C4-2B (cell line): Measurements from ENCODE around the gene OSBP.

Experiments
- H3K27ac ChIP-seq: fragments of 450-650 bp; 2 replicates; pipeline ENCODE4 v1.5.1; 2017
- ZFX ChIP-seq: fragments of 450-650 bp; IDR thresholded peaks from 2 replicates; pipeline ENCODE4 v1.6.1; 2017
- TF ChIP-seq, protein P1 (sequence below): fragments of 450-650 bp; conservative IDR thresholded peaks from 2 replicates; pipeline ENCODE4 v1.5.1; 2017; ENCODE audit warnings: mild to moderate bottlenecking

OSBP gene

DNA sequence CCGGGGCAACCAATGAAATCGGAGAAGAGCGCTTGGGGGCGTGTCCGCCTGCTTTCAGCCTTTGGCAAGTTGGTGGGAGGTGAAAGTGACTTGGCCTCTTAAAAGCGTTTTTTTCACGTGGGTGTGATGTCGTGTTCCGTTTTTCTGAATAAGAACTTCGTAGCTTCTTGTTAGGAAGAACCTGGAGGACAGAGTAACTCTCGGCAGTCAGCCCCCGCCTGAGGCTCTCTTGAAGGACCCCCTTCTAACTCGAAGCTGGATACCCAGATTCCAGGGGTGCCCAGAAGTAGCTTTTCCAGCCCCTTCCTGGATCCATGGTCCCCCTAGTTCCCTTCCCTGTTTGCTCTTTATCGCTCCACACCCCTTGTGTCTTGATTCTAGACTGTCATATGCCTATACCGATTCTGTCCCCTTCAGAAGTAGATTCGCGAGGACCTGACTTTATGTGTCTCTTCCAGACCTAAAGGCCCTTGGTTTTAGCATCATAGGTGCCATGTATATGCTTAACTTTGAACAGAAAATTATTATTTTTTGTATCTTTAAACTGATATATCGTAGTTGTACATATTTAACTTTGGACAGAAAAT lies 915 bp upstream of the OSBP start:
- TF ChIP-seq ZFX, result no peak
- TF ChIP-seq, protein P1, sequence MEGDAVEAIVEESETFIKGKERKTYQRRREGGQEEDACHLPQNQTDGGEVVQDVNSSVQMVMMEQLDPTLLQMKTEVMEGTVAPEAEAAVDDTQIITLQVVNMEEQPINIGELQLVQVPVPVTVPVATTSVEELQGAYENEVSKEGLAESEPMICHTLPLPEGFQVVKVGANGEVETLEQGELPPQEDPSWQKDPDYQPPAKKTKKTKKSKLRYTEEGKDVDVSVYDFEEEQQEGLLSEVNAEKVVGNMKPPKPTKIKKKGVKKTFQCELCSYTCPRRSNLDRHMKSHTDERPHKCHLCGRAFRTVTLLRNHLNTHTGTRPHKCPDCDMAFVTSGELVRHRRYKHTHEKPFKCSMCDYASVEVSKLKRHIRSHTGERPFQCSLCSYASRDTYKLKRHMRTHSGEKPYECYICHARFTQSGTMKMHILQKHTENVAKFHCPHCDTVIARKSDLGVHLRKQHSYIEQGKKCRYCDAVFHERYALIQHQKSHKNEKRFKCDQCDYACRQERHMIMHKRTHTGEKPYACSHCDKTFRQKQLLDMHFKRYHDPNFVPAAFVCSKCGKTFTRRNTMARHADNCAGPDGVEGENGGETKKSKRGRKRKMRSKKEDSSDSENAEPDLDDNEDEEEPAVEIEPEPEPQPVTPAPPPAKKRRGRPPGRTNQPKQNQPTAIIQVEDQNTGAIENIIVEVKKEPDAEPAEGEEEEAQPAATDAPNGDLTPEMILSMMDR, result no peak
- H3K27ac ChIP-seq, result peak overlapping the region; percentile 90

DNA sequence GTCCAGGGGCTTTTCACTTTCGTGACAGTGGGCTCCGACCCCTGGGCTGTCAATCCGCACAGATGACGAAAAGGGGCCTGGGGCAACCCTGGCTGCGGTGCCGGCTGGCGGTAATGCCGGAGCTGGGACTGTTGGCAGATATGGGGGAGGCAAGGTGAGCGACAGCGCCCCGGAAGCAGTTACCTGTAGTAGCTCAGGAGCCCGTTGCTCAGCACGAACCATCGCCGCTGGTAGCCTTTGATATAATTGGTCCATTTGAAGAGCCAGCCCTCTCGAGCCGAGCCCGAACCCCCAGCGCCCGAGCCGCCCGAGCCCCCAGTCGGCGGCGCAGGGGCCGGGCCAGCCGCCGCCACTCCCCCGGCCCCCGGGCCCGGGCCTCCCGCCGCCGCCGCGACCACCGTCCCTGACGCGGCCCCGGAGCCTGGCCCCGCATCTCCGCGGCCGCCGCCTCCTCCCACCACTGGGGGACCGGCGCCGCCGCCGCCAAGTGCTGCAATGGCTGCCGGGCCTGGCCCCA lies 396 bp downstream of the OSBP start:
- H3K27ac ChIP-seq, result peak overlapping the region; percentile 90

DNA sequence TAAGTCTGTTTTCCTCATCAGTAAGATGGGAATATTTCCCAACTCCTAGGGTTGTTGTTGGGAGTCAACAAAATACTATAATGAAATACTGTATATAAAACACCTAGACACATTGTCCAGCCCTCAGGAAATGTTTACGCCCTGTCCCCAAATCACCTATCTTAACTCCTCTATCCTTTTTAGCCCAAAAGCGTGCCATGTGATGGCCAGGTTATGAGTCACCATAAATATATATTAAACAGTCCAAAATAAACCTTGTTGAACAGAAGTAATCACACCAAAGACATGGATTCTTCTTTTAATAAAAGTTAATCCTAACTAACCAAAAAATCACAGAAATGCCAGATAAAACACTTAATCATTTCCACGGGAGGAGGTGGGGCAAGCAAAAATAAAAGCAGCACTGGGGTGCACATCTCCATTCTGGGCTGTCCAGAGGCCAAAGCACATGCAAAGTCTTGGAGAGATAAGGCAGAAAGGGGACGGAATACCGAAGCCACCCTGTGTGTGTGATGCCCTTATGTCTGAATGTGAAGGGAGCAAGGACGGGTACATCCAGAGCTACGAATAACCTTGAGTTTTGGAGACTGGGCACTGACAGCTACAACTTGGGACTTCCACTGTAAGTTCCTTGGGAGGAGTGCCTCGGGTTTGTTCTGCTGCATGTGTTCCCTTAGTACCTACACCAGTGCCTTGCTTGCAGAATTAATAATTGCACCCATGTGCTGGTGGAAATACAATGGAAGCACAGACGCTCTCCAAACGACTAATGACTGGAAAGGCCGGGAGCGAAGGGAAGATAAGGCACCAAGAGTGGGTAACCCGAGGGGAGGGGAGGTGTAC lies 1.1 kb downstream of the OSBP start:
- TF ChIP-seq, protein P1, result no peak
- TF ChIP-seq ZFX, result no peak
- peak overlapping the region; percentile 90 for H3K27ac ChIP-seq

More for the DNA sequence above, 396 bp downstream of the OSBP start:
- TF ChIP-seq, protein P1, result no peak; the same call in 1 of the 2 replicates
- TF ChIP-seq ZFX, result peak; percentile 65; the same call in 1 of the 2 replicates

DNA sequence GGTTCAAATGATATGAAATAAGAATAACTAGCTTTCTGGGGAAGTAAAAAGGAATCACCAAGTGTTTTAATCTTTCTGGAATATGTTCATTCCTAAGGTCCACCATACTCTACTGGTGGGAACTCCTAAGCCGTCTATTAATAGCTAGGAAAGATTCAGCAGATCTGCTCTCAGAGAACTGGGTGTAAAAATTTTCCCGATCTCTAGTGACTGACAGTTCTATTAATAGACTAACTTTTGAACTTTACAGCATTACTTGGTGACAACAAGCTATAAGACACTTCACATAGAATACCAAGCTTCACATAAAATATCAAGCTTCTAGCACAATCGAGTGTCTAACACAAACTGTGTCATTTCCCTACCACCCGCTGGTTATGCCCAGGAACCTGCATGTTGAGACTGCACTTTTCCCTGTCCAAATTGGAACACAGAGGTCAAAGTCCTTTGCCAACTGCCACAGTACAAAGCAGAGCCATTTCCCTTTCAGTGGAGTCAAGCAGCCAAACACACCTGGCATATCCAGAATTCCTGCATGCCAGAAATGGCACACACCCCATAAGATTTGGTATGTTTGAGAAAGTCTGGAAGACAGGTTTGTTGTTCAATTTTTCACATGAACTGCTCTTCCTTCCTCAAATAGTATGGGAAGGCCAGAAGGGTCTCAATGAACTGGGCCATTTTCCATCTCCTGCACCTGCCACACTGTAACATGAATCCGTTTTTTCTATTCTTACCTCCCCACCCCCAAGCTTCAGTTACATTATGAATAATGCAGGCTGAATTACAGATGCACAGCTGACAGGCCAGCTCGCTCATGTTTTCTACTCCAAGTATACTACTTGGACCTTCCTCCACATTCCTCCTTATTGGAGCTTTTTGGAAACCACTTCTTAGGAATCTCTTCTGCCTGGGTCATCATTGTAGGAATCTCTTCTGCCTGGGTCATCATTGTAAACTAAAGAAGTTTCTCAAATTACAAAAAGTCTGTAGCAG lies 3.7 kb downstream of the OSBP start:
- no peak overlapping the region; the same call in 1 of the 2 replicates for H3K27ac ChIP-seq
- TF ChIP-seq, protein P1, result no peak
- TF ChIP-seq ZFX, result no peak

DNA sequence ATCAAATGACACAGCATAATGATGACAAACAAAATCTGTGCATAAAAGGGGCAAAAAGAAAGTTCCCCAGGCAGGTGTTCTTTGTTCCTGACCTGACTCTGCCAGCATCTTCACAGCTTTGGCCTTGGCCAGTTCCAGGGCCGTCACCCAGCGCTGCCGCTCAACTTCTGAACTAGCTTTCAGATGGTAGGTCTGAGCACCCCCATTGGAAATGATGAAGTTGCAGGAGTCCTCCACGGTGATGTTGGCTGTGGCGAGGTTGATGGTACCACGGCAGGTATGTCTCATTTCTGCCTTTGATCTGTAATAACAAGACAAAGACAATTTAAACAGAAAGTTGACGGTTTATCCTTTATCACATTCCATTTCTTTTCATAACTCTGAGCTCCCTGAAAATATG lies 5.3 kb downstream of the OSBP start:
- no peak for TF ChIP-seq ZFX
- TF ChIP-seq, protein P1, result no peak
- H3K27ac ChIP-seq, result no peak overlapping the region

DNA sequence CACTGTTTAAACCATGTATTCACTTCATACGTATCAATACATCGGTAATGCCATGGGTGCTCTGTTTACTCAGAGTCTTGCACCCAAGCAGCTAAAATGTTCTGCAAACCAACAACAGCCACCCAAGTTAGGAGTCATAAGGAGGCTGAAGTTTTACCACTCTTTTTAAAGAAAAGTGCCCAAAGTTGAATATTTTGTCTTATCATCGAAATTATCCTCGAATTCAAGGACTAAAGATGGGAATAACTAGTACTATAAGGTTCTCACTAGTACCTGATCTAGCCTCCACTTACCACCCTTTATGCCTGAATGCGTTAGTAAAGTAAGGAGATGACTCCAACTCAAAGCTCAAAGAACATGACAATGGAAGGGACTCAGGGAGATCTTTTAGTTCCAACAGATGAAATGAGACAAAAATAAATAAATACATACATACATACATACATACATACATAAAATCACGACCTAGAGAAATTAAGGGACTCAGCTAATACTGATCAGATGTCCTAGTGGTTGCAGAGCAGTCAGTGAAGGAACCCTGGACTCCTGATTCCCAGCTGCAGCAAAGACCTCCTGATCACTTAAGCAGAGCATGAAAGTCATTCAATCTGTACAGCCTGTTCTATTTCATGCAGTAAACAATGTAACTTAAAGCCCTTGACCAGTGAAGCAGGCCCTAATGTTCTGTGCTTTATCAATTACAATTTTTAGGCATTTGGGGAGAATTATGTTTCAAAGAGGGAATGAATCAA lies 7.7 kb downstream of the OSBP start:
- TF ChIP-seq ZFX, result no peak
- TF ChIP-seq, protein P1, result no peak
- H3K27ac ChIP-seq, result no peak overlapping the region
